HG03097 (cell line): ENCODE measurements around the gene BSG.

Source experiments
- ATAC-seq: cut with Tn5 transposase; IDR thresholded peaks from one replicate; pipeline ENCODE4 v1.9.1; 2021; ENCODE audit not compliant: unreplicated experiment, low FRiP score

BSG gene

DNA sequence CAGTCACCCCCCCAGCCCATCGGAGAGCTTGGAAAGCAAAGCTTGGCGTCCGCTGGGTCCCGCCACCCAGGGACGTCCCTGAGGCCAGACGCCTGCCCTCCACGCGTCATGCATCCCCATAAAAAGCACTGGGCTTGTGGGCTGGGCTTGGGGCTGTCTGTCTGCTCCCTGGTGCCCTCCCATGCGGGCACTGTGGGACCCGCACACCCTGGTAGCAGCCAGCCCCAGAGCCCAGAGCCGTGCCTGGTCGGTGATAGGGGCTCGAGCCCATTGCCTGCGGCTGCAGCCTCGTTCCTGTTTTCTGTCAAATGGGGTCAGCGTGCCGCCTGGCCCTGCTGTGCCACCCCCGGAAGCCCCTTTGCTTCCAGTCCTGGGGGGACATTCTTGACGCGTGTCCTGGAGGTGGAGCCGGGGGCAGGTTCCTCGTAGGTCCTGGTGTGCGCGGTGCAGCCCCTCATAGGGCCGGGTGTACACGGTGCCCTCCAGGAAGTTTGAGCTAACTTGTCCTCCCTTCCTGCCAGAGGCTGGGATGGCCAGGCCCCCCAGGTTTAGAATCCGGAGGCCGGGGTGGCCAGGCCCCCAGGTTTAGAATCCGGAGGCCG is 32.9 kb upstream of the BSG start:
- ATAC-seq = no peak

DNA sequence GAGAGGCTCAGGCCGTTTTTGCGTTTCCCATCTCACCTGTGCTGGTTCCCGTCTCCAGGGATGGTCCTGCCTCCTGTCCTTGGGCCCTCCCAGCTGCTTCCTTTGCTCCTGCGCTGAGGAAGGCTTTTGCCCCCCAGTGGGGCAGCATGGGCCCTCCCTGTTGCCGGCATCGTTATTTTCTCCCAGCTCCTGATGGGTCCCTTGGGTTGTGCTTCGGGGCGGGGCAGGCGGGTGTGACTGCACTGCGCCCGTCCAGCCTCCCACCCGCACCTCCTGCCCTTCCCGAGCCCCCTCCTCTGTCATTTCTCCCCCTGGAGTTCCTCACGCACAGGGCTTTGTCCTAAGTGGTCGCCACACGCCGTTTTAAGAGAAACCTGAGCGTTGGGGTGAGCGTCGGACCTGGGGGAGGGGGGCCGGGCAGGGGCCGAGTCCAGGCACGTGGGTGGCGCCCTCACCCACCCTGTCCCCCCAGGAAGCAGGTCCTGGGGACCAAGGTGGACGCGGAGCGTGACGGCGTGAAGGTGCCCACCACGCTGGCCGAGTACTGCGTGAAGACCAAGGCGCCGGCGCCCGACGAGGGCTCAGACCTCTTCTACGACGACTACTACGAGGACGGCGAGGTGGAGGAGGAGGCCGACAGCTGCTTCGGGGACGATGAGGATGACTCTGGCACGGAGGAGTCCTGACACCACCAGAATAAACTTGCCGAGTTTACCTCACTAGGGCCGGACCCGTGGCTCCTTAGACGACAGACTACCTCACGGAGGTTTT is 31.3 kb upstream of the BSG start:
- no peak for ATAC-seq

DNA sequence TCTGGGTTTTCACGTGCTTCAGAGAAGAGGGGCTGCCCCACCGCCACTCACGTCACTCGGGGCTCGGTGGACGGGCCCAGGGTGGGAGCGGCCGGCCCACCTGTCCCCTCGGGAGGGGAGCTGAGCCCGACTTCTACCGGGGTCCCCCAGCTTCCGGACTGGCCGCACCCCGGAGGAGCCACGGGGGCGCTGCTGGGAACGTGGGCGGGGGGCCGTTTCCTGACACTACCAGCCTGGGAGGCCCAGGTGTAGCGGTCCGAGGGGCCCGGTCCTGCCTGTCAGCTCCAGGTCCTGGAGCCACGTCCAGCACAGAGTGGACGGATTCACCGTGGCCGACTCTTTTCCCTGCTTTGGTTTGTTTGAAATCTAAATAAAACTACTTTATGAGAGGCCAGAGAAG is 30.7 kb upstream of the BSG start:
- ATAC-seq = no peak

DNA sequence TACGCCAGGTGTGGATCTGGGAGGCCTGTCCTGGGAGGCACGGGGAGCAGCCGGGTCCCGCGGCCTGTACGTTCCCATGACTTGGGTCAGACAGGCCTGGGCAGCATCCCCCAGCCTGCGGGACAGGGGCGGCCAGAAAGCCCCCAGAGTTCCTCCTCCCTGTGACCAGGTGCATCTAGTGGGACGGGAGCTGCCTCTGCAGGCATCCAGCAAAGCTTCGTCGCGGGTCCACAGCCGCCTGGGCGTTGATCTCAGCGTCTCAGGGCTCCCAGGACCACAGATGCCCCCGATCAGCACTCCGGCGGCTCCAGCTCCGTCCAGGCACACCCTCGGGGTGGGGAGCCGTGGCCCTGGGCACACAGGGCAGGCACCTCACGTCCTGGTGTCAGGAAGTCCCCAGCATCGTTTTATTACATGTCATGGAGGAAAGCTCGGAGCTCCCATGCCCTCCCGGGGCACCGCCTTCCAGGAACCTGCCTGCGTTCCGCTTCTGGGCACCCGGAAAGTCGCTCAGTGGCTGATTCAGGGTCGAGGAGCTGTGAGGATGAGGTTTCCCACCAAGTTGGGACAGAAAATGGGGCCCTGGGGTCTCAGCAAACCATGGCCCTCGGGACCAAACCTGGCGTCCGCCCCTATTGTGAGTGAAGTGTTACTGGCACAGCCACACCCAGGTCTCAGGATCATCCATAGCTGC is 30.1 kb upstream of the BSG start:
- no peak for ATAC-seq

DNA sequence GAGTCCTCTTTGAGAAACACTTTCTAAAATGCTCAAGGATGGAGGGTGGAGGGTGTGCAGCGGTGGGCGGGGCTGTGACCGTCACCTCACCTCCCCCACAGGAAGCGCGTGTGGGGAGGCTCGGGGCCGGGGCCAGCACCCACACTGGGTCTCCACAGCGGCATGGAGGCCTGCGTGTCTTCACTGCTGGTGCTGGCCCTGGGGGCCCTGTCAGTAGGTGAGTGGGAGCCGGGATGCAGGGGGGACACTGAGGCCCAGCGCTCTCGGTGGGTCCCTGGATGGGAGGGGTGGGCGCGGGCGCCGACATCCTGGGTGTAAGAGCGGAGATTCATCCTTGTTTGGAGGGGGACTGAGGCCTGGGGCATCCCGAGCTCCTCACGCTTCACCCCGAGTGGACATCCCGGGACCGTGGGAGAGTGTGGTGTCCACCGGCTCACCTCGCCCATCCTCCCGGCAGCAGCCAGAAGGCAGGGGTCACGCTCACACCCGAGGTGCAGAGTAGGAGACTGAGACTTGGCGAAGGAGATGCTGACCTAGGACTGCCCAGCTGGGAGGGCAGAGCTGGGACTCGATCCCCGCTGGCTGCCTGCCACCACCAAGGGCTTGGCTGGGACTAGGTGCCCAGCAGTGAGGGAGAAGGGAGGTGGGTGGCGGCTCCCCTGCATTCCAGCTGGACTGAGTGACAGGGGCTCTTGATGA is 28.3 kb upstream of the BSG start, which contains the start of gene GZMM:
GZMM (plus strand) TSS at position 144 of the 699 bp plus-strand sequence; CDS start at position 163, 19 bp downstream.
- no peak for ATAC-seq

DNA sequence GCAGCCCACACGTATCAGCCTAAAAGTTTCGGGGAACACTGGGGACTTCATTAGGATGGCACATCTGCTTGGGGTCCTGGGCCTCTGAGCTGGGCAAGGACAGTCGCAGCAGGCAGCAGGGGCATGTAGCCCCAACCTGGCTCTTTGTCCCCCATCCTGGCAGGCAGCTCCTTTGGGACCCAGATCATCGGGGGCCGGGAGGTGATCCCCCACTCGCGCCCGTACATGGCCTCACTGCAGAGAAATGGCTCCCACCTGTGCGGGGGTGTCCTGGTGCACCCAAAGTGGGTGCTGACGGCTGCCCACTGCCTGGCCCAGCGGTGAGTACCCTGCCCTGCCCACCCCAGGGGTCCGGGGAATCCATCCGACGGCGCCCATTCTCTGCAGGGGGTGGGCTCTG is 25.3 kb upstream of the BSG start:
- ATAC-seq = no peak

DNA sequence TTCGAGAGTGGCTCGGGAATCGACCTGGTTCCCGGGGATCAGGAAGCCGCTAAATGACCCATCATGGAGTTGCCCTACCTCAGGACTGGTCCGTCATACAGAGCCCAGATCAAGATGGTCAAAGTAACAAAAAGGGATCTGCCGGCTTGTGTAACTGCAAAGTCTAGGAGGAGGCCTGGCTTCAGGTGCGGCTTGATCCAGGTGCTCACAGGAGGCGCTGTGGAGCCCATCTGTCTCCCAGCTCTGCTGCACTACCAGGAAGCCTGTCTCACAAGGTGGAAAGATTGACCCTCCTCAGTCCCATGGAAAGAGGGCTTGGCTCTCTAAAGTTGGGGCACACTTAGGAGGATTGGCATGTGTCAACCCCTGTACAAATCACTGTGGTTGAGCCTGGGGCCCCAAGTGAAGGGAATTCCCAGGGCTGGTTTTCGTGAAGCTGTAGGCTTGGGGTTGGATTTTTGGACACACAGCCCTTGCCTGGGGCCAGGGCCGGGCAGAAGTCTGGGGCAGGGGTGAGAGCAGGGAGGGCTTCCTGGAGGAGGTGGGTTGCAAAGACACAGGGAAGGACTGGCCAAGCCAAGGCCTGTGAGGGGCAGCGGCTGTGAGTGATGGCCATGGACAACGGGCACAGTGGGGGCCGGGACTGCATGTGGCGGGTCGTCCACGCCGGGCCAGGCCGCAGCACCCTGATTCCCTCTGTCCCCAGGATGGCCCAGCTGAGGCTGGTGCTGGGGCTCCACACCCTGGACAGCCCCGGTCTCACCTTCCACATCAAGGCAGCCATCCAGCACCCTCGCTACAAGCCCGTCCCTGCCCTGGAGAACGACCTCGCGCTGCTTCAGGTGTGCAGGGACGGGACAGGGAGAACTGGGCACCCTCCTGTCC is 24.3 kb upstream of the BSG start:
- no peak for ATAC-seq

DNA sequence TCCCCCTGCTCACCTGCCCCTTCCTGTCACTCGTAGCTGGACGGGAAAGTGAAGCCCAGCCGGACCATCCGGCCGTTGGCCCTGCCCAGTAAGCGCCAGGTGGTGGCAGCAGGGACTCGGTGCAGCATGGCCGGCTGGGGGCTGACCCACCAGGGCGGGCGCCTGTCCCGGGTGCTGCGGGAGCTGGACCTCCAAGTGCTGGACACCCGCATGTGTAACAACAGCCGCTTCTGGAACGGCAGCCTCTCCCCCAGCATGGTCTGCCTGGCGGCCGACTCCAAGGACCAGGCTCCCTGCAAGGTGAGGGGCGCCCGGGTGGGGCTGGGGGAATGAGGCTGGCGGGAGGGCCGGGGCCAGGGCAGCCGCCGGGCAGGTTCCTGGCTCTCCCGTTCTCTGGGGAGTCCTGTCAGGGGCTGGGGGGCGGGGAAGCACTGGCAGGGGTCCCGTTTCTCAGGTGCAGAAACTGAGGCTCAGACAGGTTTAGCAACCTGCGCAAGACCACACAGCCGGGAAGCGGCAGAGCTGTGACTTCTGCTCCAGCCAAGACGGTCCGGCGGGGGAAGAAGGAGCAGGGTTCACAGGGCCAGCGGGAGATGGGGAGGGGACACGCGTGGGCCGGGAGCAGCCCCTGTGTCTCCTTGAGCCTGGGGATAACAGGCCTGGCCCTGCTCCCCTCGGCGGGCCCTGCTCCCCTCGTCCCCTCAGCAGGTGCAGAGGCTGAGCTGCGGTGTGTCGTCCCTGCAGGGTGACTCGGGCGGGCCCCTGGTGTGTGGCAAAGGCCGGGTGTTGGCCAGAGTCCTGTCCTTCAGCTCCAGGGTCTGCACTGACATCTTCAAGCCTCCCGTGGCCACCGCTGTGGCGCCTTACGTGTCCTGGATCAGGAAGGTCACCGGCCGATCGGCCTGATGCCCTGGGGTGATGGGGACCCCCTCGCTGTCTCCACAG is 23.2 kb upstream of the BSG start:
- no peak for ATAC-seq

DNA sequence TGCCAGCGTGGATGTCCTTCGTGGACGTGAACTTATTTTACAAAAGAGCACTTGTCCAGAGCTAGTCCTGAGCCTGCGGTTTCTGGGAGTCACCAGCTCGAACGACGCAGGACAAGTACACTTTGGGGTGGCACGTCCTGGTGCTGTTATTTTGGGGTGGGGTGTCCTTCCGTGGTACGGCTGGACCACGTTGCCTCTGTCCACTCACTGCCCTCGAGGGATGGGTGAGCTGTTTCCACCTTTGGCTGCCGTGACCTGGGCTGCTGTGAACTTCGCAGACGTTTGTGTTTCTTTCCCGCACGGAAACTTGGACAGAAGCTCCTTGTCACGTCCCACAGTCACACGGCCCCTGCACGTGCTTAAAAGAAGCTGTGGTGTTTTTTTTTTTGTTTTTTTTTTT is 17.6 kb upstream of the BSG start:
- no peak for ATAC-seq

DNA sequence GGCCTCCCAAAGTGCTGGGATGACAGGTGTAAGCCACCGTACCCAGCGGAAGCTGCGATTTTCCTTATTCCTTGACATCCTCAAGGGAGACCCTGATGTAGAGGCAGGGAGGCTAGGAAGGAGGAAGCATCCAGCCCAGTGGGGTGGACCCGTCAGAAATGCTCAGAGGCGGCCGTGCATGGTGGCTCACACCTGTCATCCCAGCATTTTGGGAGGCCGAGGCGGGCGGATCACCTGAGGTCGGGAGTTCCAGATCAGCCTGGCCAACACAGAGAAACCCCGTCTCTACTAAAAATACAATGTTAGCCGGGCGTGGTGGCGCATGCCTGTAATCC is 17.0 kb upstream of the BSG start:
- no peak for ATAC-seq

DNA sequence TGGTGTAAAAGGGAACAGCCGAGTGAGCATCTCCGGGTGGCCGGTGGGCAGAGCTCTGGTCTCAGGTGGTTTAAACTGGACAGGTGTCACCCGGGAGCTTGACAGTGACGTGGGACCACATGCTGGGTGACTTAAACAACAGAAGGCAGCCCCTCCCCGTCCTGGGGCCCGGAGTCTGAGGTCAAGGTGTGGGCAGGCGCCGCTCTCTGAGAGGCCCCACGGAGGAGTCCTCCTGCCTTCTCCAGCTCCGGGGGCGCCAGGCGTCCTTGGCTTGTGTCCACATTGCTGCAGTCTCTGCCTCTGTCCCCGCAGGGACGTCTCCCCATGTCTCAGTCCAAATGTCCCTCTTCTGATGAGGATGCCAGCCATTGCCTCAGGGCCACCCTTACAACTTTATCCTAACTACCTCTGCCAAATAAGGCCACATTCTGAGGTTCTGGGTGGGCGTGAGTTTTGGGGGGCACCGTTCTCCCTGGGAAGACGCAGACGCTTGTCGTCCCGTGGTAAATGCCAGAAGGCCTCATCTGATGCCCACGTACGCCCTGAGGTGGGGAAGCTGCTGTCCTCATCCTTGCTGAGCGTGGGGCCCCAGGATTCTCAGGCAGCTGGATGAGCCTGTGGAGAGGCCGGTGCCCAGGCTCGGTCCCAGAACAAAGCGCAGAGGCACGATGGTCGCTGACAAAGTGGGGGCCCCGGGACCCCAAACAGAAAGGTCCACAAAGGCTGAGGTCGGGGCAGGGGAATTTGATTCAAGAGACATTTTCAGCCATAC is 15.6 kb upstream of the BSG start:
- ATAC-seq = no peak

DNA sequence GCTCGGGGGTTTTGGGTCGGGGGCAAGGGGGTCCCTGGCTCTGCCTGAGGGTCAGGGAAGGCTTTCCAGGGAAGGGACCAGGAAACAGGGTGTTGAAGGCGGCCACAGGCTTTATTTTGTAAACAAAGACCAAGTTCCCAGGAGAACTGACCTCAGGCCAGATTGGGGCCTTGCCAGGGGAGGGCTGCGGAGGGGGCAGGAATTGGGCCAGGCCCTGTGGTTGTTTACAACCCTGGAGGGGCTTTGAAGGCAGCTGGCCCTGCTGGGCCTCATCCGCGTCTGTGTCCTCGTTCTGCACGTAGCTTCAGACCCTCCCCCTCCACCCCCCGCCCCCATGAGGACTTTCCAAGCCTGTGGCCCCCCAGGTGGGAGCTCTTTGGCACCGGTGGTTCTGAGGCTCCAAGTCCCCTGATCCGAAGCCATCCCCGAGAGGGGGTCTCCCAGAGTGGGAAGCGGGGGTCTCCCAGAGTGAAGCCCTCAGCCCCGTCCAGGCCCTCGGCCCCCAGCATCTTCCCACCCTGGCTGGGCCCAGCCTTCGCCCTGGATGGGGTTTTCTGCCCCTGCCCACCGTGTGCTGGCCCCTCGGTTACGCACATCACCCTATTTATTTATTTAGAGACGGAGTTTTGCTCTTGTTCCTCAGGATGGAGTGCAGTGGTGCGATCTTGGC is 13.5 kb upstream of the BSG start:
- no peak for ATAC-seq

DNA sequence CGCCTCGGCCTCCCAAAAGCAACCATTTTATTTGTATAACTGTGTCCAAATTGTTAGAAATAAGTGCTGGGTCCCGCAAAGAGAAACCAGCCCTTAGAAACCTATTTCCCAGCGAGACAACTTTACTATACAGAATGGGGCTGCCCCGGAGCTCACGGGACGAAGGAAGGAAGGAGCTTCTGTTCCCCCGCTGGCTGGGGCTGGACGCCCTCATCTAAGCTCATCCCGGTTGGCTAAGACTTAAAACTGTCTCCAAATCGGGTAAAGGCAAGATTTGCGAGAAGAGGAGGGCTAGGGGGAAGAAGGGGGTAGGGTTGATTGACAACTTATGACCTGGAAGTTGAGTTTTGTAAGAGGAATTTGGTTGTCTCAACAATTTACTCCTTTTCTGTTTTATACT is 12.3 kb upstream of the BSG start:
- no peak for ATAC-seq

DNA sequence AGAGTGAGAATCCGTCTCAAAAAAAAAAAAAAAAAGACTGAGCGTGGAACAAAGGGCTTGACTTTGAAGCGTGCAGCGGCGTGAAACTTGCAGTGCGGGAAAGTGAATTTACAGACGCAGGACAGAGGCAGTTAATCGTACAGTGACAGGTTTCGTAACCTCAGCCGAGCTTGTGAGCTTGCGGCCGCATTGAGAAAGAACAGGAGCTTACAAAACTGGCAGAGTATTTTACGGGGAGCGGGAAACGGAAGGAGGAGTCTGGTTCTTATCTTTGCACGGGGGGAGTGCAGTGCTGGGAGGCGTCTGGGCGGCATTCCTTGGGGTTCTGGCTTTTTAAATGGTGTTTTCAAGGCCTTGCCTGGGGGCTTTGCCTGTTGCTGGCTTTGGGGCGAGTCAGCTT is 6.0 kb upstream of the BSG start:
- ATAC-seq = no peak

DNA sequence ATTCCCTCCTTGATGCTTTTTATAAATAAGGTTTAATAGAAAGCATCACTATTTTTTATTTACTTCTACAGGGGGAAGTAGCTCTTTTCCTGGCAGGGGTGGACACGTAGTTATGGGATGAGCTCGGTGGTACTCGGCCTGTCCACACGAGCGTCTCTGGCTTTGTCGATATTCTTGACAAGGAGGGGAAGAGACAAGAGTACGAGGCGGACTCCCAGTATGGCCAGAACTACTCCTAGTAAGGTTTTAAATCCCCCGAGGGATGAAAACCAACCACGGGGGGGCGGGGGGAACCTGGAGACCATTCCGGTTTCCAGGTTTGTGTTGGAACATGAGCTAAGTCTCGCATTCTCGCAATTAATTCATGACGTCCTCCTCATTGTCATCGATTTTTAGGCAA is 5.6 kb upstream of the BSG start:
- no peak for ATAC-seq

DNA sequence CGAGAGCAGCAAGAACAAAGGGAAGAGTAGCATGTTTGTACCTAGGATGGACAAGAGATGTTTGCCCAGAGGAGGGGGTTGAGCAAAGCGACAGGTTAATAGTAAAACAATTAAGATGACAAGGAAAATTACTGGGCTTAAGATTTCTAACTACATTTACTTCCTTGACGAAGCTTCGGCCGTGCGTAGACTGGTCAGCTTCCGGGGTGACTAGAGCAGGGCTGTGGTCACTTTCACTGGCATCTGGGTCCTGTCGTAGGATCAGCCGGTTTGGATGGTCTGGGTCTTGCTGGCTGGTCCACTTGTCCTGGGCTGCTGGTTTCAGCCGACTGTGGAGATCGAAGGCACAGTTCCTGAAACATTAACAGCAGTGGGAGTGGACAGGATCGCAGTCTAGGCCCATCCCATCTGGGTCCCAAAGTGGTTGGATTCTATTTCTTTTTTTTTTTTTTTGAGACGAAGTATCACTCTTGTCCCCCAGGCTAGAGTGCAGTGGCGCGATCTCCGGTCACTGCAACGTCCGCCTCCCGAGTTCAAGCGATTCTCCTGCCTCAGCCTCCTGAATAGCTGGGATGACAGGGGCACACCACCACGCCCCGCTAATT is 5.0 kb upstream of the BSG start:
- no peak for ATAC-seq

DNA sequence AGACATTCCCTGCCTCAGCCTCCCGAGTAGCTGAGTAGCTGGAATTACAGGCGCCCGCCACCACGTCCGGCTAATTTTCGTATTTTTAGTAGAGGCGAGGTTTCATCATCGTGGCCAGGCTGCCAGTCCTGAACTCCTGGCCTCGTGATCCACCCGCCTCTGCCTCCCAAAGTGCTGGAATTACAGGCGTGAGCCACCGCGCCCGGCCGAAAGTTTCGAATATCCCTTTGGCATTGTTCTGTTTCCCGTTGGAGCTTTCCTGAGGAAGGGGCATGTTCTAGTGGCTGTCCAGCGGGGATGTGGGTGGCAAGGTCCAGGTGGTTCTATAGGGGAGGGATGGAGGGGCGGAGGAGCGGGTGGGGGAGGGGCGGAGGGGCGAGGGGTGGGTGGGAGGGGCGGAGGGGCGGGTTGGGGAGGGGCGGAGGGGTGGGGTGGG is 2.1 kb upstream of the BSG start:
- ATAC-seq = no peak
